Upper lobe of left lung (tissue), 4 donors: ENCODE results near the gene CERS6.

ENCODE experiments used
- POLR2A ChIP-seq, 4 donors: fragments of 450-650 bp; IDR thresholded peaks; one replicate each; pipeline ENCODE4 v1.5.1; 2016 to 2017; ENCODE audit warnings: antibody characterized with exemption in 4 of 4, mild to moderate bottlenecking in 2 of 4
- POLR2AphosphoS5 ChIP-seq, 2 donors: sonication (generic); formaldehyde crosslinking; IDR thresholded peaks; one replicate each; pipeline ENCODE4 v1.5.1; 2017; ENCODE audit warnings: antibody characterized with exemption in 2 of 2
- TF ChIP-seq, protein P1 (sequence below), 6 experiments: fragments of 450-650 bp in 4 of 6; fragments of 200-600 bp in 2 of 6; sonication (generic) in 2 of 6; IDR thresholded peaks; one replicate each; pipeline ENCODE4 v1.5.1; 2016 to 2019; ENCODE audit warnings: antibody characterized with exemption in 6 of 6

DNA sequence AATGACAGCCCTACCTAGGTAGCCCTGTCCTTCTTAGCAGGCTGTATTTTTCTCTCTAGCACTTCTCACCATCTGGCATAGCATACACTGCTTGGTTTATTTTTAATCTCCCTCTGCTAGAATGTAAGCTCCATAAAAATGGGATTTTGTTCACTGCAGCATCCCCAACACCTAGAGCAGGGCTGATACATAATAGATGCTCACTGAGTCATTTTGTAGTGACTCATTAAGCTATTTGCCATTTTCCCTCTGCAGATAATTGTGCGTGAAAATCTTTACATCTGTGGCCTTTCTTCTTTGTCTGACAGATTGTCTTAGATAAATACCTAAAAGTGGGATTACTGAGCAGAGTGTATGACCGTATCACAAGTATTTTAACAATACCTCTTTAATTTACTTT is 82.5 kb downstream of the CERS6 start:
- TF ChIP-seq, protein P1, sequence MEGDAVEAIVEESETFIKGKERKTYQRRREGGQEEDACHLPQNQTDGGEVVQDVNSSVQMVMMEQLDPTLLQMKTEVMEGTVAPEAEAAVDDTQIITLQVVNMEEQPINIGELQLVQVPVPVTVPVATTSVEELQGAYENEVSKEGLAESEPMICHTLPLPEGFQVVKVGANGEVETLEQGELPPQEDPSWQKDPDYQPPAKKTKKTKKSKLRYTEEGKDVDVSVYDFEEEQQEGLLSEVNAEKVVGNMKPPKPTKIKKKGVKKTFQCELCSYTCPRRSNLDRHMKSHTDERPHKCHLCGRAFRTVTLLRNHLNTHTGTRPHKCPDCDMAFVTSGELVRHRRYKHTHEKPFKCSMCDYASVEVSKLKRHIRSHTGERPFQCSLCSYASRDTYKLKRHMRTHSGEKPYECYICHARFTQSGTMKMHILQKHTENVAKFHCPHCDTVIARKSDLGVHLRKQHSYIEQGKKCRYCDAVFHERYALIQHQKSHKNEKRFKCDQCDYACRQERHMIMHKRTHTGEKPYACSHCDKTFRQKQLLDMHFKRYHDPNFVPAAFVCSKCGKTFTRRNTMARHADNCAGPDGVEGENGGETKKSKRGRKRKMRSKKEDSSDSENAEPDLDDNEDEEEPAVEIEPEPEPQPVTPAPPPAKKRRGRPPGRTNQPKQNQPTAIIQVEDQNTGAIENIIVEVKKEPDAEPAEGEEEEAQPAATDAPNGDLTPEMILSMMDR (IDR thresholded peaks at IDR 0.05) = no peak
- TF ChIP-seq POLR2AphosphoS5 (IDR thresholded peaks at IDR 0.05) (no peak), POLR2A (IDR thresholded peaks at IDR 0.05) (no peak)
